ENCODE results near the gene ADAMTS14. TPM values are rescaled to one million over a fixed set of nuclear protein-coding genes. Genes with fewer than 3 reads are reported as not detected.

Gene ADAMTS14
- total RNA-seq, 3 donors from 2014 or later, result under 0.01 to 0.15 (median under 0.01) TPM

DNA sequence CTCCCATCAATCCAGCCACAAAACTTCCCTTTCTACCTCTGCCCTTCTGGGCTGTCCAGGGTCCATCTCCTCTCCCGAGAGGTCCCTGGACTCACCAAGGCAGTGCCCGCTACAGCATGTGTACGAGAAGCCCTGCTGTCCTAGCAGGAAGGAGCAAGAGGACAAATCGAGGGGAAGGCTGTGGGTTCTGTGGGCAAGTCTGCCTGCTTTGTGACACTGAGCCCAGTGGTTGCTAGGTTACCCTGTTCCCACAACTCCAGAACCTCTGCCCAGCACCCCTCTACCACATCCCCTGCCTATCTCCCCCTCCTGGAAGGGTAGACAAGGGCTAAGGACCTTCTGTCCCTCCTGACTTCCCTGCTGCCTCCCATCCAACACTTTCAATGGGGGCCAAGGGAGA, 112.9 kb downstream of the ADAMTS14 start, which contains the start of gene TBATA:
TSS of gene TBATA (minus strand) at position 188 of the 400 bp plus-strand sequence. CDS start 1,998 bp downstream, outside the sequence.
- H3K36me3 ChIP-seq, result no peaks in the 10 kb centered on the region
- H3K27ac ChIP-seq, result no peak within 1 kb of the TSS
- intact Hi-C loops (cut with DNase I; ENCODE audit: low total_unique reads), result no loop called here
- peaks cover 0 to 4% of the 10 kb centered on the region in 2 donors for H3K27me3 ChIP-seq
- no peaks in the 10 kb centered on the region for H3K9me3 ChIP-seq
- TF ChIP-seq POLR2AphosphoS5 (IDR thresholded peaks at IDR 0.05), result no peak
- TF ChIP-seq, protein P1, sequence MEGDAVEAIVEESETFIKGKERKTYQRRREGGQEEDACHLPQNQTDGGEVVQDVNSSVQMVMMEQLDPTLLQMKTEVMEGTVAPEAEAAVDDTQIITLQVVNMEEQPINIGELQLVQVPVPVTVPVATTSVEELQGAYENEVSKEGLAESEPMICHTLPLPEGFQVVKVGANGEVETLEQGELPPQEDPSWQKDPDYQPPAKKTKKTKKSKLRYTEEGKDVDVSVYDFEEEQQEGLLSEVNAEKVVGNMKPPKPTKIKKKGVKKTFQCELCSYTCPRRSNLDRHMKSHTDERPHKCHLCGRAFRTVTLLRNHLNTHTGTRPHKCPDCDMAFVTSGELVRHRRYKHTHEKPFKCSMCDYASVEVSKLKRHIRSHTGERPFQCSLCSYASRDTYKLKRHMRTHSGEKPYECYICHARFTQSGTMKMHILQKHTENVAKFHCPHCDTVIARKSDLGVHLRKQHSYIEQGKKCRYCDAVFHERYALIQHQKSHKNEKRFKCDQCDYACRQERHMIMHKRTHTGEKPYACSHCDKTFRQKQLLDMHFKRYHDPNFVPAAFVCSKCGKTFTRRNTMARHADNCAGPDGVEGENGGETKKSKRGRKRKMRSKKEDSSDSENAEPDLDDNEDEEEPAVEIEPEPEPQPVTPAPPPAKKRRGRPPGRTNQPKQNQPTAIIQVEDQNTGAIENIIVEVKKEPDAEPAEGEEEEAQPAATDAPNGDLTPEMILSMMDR (IDR thresholded peaks at IDR 0.05), result no peak
- no peak for TF ChIP-seq POLR2A (IDR thresholded peaks at IDR 0.05)
- no peak for DNase-seq (ENCODE audit: low spot score in 2 of 2)
- no peak within 1 kb of the TSS for H3K4me3 ChIP-seq
- H3K4me1 ChIP-seq, result no peaks in the 10 kb centered on the region

- Histone ChIP-seq H3K4me3 (no peak overlapping the region), H3K27ac (no peak overlapping the region), H3K4me1 (no peaks in the 10 kb centered on the region), H3K36me3 (no peaks in the 10 kb centered on the region), H3K9me3 (no peaks in the 10 kb centered on the region), H3K27me3 (peaks cover 0 to 4% of the 10 kb centered on the region in 2 donors)
- DNase-seq (ENCODE audit: low spot score in 2 of 2), result no peak
- intact Hi-C loops (cut with DNase I; ENCODE audit: low total_unique reads), result no loop called here
- TF ChIP-seq POLR2A (IDR thresholded peaks at IDR 0.05), result no peak
- TF ChIP-seq, protein P1 (IDR thresholded peaks at IDR 0.05), result no peak
- TF ChIP-seq POLR2AphosphoS5 (IDR thresholded peaks at IDR 0.05), result no peak
Measured at GRCh38 chr10:70786799-70787415, 114.6 kb downstream of the ADAMTS14 start.

DNA sequence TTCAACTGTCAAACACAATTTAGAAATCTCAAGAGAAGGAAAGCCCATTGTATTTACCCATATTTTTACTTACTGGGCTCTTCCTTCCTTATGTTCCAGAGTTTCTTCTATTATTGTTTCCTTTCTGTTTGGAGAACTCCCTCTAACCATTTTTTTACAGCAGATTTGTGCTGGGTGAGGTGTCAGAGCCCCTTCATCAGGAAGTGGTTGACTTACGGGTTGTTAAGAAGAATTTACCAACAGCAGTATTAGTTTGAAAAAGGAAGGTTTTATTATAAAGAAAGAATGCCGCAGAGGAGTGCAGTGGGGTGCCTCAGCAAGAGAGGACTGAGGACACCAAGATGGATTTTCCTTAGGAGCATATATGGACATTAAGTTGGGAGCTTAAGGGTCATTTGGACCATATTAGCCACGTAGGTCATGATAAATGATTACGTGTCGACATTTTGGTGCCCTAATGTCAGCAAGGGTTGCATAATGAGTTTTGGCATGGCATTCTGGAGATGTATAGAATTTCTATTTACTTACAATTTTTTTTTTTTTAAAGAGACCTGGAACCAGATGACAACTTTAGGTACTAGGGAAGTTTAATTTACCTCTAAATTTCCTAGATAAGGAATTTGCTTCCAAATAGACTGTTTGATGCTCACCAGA, 119.2 kb downstream of the ADAMTS14 start:
- no peak for DNase-seq (ENCODE audit: low spot score in 2 of 2)
- no peaks in the 10 kb centered on the region for H3K4me1 ChIP-seq
- no peaks in the 10 kb centered on the region for H3K9me3 ChIP-seq
- no peak overlapping the region for H3K27ac ChIP-seq
- TF ChIP-seq POLR2A (IDR thresholded peaks at IDR 0.05) (no peak), POLR2AphosphoS5 (IDR thresholded peaks at IDR 0.05) (no peak)
- TF ChIP-seq, protein P1 (IDR thresholded peaks at IDR 0.05), result no peak
- no peaks in the 10 kb centered on the region for H3K27me3 ChIP-seq
- H3K4me3 ChIP-seq, result no peak overlapping the region
- H3K36me3 ChIP-seq, result no peaks in the 10 kb centered on the region
- intact Hi-C loops (cut with DNase I; ENCODE audit: low total_unique reads), result loop anchor here (5.0 kb wide), 1 partner anchor 534 kb away; no protein-coding TSS in a partner anchor

GRCh38 chr10:70795613-70796012, 123.3 kb downstream of the ADAMTS14 start:
- no peaks in the 10 kb centered on the region for H3K4me1 ChIP-seq
- H3K4me3 ChIP-seq, result no peak overlapping the region
- no peaks in the 10 kb centered on the region for H3K36me3 ChIP-seq
- DNase-seq (ENCODE audit: low spot score in 2 of 2), result no peak
- no peak overlapping the region for H3K27ac ChIP-seq
- intact Hi-C loops (cut with DNase I; ENCODE audit: low total_unique reads), result no loop called here
- TF ChIP-seq, protein P1 (IDR thresholded peaks at IDR 0.05), result no peak
- TF ChIP-seq POLR2A (IDR thresholded peaks at IDR 0.05), result no peak
- TF ChIP-seq POLR2AphosphoS5 (IDR thresholded peaks at IDR 0.05), result no peak
- H3K9me3 ChIP-seq, result no peaks in the 10 kb centered on the region
- H3K27me3 ChIP-seq, result no peaks in the 10 kb centered on the region

DNA sequence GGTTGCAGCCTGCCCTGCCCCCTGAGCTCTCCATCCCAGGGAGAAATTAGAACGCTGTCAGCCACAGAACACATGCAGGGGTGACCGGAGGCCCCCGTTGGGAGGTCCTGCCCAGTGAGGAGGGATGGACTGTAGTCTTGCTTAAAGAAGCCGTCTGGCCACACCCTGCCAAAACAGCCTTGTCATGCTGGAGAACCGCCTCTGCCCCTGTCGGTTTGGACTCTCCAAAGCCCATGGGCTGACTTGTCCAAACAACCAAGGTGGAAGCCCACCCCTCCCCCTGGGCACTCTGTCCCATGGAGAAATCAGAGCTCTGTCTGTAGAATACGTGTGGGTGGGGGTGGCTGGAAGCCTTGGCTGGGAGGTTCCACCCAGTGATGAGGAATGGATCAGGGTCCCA, 125.5 kb downstream of the ADAMTS14 start:
- no peaks in the 10 kb centered on the region for H3K4me1 ChIP-seq
- no peak for DNase-seq (ENCODE audit: low spot score in 2 of 2)
- H3K4me3 ChIP-seq, result no peak overlapping the region
- no peaks in the 10 kb centered on the region for H3K36me3 ChIP-seq
- no peak overlapping the region for H3K27ac ChIP-seq
- no peaks in the 10 kb centered on the region for H3K9me3 ChIP-seq
- H3K27me3 ChIP-seq, result no peaks in the 10 kb centered on the region
- TF ChIP-seq POLR2A (IDR thresholded peaks at IDR 0.05) (no peak), POLR2AphosphoS5 (IDR thresholded peaks at IDR 0.05) (no peak)
- TF ChIP-seq, protein P1 (IDR thresholded peaks at IDR 0.05), result no peak
- intact Hi-C loops (cut with DNase I; ENCODE audit: low total_unique reads), result no loop called here
